ENCODE results near the gene LEMD2.
A peak's percentile ranks its signal among the peaks of the same experiment; 100 is the strongest.

LEMD2 gene

GRCh38 chr6:33792981-33793380 is 4.1 kb upstream of the LEMD2 start:
- DNase-seq: no peak

- DNase-seq: no peak
Observed at GRCh38 chr6:33791620-33792019, 2.7 kb upstream of the LEMD2 start.

DNA sequence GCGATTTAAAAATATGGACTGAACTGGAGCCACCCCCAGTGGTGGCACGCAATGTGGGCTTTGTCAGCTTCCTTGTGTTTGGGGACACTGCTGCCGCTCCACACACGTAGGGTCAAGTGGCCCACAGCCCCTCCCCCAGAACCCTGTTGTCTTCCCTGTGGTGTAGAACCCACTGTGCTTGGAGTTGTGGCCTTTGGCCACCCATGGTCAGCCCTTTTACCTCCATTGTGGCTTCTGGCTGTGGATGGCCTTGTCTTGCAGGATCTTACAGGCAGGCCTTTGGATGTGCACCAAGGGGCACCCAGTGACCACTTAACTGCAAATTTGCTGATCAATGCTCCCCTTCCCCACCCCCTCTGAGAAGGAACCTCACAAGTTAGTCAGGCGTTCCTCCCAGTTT is 2.0 kb upstream of the LEMD2 start:
- DNase-seq: no peak

GRCh38 chr6:33790379-33790778 is 1.4 kb upstream of the LEMD2 start:
- DNase-seq: no peak

- no peak for DNase-seq
Observed at GRCh38 chr6:33789550-33789895, 593 bp upstream of the LEMD2 start.

GRCh38 chr6:33787954-33788693 is 806 bp downstream of the LEMD2 start:
- peak; percentile 46 for DNase-seq

DNA sequence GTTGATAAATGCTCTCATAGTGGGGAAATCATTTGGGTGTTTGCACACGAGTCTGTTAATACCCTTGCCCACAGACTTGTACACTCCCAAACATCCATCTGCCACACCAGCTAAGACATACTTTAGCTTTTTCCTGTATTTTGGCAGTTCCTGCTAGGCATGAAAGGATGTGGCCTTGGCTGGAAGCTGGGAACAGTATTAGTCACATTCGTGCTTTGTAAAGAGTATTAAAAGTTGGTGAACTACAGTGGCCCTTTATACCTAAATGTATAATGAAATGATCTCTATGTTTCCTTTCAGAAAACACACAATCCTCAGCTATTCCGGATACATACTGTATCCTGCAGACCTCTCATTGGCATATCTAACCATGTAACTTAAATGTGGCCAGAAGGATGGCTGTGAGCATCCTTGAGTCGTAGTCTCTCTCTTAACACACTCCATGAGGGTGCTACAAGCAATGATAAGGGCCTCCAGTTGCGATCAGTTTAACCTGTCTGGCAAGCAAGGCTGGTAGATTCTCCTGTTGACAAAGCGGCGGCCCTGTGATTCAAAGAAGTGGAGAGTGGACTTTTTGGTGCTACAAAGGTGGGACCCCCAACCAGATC is 1.5 kb downstream of the LEMD2 start:
- DNase-seq: no peak

- DNase-seq: no peak
Observed at GRCh38 chr6:33786736-33787135, 2.2 kb downstream of the LEMD2 start.

DNA sequence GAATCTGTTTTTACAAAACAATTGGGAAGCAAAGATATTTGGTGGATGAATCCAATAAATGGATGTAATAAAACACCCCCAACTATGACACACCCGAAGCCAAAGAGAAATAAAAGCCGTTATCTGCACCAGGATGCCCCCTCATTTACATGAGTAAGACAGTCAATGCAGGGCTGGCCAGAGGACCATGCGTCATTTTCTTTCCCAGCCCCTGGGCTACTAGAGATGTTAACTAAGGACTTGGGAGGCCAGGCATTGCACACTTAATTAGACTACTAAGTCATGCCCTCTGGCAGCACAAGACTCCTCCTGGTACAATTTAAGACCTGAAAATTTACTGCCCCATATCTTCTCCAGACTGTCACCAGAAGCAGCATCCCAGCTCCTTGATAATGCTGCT is 3.2 kb downstream of the LEMD2 start:
- no peak for DNase-seq

GRCh38 chr6:33784787-33785186 is 4.1 kb downstream of the LEMD2 start:
- DNase-seq: no peak

DNA sequence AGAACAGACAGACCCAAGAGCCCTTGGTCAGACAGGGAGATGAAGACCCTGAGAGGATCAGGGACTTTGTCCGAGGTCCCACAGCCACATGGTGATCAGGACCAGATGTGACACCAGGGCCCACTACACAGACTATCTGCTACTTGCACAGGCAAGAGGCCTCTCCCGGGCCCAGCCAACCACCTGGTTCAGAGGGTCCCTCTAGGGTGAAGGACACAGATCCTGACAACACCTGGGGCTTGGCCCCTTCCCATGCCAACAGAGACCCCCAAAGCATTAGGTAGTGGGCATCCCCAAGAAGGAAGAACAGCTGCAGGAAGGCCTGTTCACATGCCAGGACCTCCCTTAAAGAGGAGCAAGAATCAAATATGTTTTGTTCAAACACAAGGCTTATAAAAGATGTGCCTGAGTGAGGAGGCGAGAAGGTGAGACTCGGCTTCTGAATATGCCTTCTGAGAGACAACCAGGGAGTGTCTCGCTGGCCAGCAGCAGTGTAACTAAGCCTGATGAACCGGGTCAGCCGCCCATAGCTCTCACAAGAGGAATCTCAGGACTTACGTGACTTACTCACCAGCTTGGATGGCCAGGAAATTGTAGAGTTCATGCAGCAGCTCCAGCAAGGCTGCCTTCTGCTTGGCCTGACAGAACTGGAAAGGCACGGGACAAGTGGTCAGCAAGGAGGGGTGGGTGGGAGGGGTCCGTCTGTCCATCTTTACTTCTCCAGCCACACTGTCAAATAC is 5.0 kb downstream of the LEMD2 start:
- DNase-seq: no peak

- no peak for DNase-seq
Observed at GRCh38 chr6:33782561-33782960, 6.4 kb downstream of the LEMD2 start.

DNA sequence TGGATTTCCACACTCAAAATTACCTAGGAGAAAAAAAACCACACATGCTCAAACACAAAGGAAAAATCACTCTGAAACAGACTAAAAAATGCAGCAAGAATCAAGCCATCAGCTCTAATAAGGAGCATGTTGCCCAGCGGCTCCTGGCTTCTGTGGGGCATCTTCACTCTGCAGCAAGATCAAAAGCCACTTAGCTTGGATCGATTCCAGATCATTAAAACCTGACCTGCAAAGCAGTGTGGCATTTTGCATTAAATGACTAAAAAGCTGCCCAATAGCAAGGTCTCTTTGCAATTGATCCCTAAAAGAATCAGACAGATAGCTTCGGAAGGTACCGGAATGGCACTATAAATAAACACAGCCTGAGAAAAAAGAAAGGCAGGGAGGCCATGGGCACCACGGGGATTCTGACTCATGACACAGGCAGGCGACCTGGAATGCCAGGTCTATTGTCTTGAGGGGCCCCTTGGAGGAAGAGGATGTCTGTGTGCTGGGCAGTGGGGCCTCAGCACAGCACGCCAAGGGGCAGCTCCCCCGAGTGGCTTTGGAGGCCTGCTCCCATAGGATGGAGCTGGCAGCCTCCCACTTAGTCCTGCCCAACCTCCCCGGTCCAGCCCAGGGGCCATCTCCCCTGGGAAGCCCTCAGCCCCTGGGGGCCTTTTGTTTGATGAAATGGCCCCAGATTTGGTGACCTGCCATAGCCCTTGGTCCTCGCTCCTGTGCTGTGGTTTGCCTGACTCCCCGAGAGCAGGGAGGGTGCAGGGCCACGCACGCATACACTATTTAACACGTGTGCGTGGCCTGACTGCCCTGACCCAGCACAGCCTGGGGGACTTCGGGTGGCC is 7.6 kb downstream of the LEMD2 start:
- no peak for DNase-seq

DNA sequence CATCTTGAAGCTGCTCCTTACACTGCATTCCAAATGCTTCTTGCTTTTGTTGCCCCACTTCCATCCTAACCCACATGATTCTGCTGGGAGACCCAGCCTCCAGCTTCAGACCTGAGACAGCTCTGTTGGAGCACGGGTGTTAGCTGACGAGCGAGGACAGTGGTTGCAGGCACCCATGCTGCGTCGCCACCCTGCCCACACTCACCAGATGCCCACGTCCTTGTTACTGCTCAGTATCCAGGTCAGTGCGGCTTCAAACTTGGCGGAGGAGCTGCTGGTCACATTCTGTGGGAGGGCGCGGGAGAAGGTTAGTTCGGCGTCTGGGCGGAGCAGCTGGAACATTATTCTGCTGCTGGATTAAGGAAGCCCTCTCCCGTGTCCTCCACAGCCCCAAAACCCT is 9.0 kb downstream of the LEMD2 start:
- DNase-seq: no peak

- DNase-seq: no peak
Observed at GRCh38 chr6:33779290-33779689, 9.6 kb downstream of the LEMD2 start.

DNA sequence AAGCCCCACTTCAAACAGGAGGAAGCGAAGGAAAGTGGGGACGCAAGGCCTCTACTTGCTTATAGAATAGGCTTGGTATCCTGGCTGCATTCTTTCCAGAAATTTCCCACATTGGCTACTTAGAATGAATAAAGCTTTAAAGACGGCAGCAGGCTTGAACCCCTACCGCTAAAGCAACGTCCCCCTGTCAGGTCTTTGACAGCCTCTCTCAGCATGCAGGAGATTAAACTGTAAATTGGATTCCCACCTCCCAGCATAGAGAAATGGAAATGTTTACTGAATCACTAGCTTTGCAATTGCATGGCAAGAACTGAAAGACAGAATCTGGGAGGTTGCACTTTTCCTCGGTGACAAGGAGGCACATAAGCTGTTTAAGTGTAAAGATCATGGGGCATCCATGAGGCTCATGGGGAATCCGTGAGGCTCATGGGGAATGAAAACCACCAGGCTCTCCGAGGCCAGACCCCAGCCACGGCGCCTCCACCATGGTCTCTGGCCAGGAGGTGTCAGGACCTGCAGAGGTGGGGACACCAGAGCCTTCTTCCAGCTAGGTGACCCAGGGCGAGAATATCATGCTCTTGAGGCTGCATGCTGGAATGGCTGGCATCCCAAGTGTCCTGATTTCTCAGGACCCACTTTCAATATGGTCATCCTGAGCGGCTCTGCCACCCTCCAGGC is 10.3 kb downstream of the LEMD2 start:
- DNase-seq: no peak

- DNase-seq: no peak
Observed at GRCh38 chr6:33777398-33778388, 11.2 kb downstream of the LEMD2 start.

DNA sequence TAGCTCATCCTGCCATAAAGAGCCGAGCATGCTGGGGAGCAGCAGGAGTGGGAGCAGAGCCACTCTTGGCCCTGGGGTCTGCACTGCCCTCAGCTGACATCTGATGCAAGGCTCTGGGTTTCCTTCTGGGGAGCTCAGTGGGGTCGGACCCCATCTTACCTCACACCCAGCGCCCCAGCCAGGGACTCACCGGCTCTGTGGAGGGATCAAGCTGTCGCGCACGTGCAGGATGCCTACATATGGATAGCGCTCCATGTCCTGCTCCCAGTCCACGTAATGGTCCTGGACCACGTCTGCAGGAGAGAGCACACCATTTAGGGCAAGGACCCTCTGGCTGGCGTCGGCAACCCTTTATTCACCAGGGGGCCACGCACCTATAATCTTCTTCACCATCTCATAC is 12.2 kb downstream of the LEMD2 start:
- no peak for DNase-seq

GRCh38 chr6:33776186-33776585 is 12.7 kb downstream of the LEMD2 start:
- DNase-seq: no peak

- no peak for DNase-seq
Observed at GRCh38 chr6:33774774-33775173, 14.2 kb downstream of the LEMD2 start.

GRCh38 chr6:33772902-33773472 is 15.9 kb downstream of the LEMD2 start:
- no peak for DNase-seq
